Peyer's patch (tissue), 4 donors: ENCODE data around the gene FALEC. TPM values are rescaled to one million over a fixed set of nuclear protein-coding genes. Genes with fewer than 3 reads are reported as not detected.
"Not testable (repeated sequence)": the region's sequence is repeated elsewhere in the genome, so short reads cannot be mapped to it uniquely, and the experiment has no call there.

Experiments
- DNase-seq, 3 donors: peaks; one replicate each; pipeline ENCODE4 v3.0.0-alpha.2; 2017 to 2019
- H3K27ac ChIP-seq, 4 donors: fragments of 200-600 bp; sonication (generic); one replicate each; pipeline ENCODE4 v1.5.1; 2016 to 2019
- H3K27me3 ChIP-seq, 2 donors: fragments of 200-600 bp; sonication (generic); one replicate each; pipeline ENCODE4 v1.5.1; 2019
- H3K36me3 ChIP-seq, 3 donors: fragments of 200-600 bp; sonication (generic); one replicate each; pipeline ENCODE4 v1.5.1; 2016 to 2019
- H3K4me1 ChIP-seq, 4 donors: fragments of 200-600 bp; sonication (generic); one replicate each; pipeline ENCODE4 v1.5.1; 2016 to 2019
- H3K4me3 ChIP-seq, 4 donors: fragments of 200-600 bp; sonication (generic); 1 replicate in 3 of 4; 2 replicates in 1 of 4; pipeline ENCODE4 v1.5.1; 2016 to 2019; ENCODE audit warnings: mild to moderate bottlenecking in 1 of 4
- H3K9me3 ChIP-seq, 4 donors: fragments of 200-600 bp; sonication (generic); one replicate each; pipeline ENCODE4 v1.5.1; 2016 to 2019; ENCODE audit warnings: mild to moderate bottlenecking in 1 of 4
- POLR2A ChIP-seq, 2 donors: fragments of 450-650 bp; IDR thresholded peaks; one replicate each; pipeline ENCODE4 v1.5.1; 2017; ENCODE audit warnings: antibody characterized with exemption in 2 of 2, mild to moderate bottlenecking in 2 of 2, moderate library complexity in 2 of 2
- total RNA-seq, 4 donors: library from RNA; depleted of rRNA; stranded (reverse); fragments of >200 nt; gene quantifications; one replicate each; pipeline ENCODE4 v1.1.0, GENCODE V29; 2016
- TF ChIP-seq, protein P1 (sequence below), 6 experiments: fragments of 450-650 bp in 4 of 6; fragments of 200-600 bp in 2 of 6; sonication (generic) in 1 of 6; IDR thresholded peaks; one replicate each; pipeline ENCODE4 v1.5.1; 2017 to 2019; ENCODE audit warnings: antibody characterized with exemption in 6 of 6, mild to moderate bottlenecking in 3 of 6, moderate library complexity in 1 of 6

Gene FALEC
- total RNA-seq, 4 donors from 2014 or later, result not detected

DNA sequence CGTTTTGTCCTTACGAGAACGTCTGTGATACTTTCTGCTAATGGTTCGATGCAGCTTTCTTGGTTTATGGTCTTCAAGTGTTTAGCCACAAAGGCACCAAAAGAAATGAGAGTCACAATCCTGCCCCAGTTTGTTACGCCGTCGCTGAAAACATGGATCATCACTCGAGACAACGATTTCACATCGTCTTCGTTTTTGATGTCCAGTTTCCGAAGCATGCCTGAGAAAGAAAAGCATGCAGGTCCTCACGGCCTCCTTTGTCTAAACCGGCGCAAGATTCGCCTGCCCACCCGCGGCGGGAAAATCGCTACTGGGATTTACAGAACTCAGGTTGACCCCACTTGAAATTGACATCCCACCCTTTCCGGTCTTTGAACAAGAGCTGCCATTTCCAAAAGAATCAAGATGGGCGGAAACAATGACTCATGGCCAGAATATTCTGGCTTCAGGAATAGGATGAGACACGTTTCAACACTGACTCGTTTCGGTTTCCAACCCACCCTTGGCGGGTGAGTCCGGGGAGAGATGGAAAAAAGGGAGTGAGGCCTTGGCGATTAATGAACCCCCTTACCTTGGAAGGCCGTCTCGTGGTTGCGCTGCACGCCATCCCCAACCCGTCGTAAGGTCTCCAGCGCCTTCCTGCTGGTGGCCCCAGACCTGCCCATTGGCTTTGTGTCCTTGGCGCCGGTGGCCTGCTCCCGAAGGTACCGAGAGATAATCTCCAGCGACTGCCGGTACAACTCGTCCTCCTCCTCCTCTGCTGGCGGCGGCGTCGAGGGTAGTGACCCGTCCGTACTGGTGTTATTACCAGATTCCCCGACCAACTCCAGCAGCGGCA is 62.9 kb downstream of the FALEC start:
- Histone ChIP-seq H3K27me3 (no peaks in the 10 kb centered on the region), H3K4me3 (peak overlapping the region; percentile 81 to 99 (median 88)), H3K9me3 (no peaks in the 10 kb centered on the region), H3K4me1 (peaks cover 0 to 31% (median 10%) of the 10 kb centered on the region in 4 donors), H3K27ac (peak overlapping the region; percentile 97 to 100 (median 100)), H3K36me3 (peaks cover 0 to 48% (median 0%) of the 10 kb centered on the region in 3 donors)
- TF ChIP-seq, protein P1, sequence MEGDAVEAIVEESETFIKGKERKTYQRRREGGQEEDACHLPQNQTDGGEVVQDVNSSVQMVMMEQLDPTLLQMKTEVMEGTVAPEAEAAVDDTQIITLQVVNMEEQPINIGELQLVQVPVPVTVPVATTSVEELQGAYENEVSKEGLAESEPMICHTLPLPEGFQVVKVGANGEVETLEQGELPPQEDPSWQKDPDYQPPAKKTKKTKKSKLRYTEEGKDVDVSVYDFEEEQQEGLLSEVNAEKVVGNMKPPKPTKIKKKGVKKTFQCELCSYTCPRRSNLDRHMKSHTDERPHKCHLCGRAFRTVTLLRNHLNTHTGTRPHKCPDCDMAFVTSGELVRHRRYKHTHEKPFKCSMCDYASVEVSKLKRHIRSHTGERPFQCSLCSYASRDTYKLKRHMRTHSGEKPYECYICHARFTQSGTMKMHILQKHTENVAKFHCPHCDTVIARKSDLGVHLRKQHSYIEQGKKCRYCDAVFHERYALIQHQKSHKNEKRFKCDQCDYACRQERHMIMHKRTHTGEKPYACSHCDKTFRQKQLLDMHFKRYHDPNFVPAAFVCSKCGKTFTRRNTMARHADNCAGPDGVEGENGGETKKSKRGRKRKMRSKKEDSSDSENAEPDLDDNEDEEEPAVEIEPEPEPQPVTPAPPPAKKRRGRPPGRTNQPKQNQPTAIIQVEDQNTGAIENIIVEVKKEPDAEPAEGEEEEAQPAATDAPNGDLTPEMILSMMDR (IDR thresholded peaks at IDR 0.05), result no peak
- peak in 1 of 2 donors; percentile 31 for TF ChIP-seq POLR2A (IDR thresholded peaks at IDR 0.05)
- peak in 2 of 3 donors; percentile 68 to 73 for DNase-seq

DNA sequence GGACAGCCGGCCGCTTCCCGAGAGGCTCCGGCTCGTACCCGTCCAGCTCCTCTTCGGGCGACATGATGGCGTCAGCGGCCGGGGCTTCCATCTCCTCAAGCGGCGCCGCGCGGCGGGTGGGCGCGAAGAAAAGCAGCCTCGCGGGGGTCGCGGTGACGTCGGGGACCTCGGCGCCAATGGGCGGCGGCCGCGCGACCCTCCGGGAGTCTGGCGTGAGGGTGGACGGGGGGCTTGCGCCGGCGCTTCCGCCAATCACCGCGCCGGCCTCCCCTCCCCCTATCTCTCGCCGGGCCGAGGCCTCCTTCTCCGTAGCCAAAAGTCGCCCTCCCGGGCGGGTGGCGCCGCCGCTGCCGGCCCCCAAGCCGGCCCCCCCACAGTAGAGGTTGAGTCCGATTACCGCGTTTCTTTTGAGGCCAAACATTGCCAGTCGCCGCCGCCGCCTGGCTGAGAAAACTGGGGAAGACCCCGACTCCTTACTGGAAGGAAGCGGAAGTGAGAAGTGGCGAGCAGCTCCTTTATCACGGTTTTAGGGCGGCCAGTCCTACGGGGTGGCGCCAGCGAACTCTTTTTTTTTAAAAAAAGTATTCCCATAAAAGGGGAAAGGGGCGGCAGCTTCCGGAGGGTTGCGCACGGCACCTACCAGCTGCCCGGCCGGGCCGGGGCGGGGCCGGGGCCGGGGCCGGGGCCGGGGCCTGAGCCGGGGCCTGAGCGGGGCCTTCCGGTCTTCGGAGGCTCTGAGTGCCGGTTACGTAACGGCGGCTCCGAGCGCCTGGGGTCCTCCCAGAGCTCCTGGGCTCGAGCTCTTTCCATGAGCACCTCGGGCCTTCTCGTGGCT is 63.8 kb downstream of the FALEC start, which contains the start of gene MCL1:
Gene MCL1 (minus strand): TSS at position 501 of the 835 bp plus-strand sequence. CDS start 80 bp downstream, at position 421.
- peak within 1 kb of the TSS; percentile 97 to 100 (median 100) for H3K27ac ChIP-seq
- H3K27me3 ChIP-seq, result no peaks in the 10 kb centered on the region
- H3K36me3 ChIP-seq, result peaks cover 0 to 40% (median 0%) of the 10 kb centered on the region in 3 donors
- peak within 1 kb of the TSS; percentile 81 to 99 (median 88) for H3K4me3 ChIP-seq
- H3K9me3 ChIP-seq, result no peaks in the 10 kb centered on the region
- H3K4me1 ChIP-seq, result peaks cover 0 to 22% (median 5%) of the 10 kb centered on the region in 4 donors
- TF ChIP-seq, protein P1 (IDR thresholded peaks at IDR 0.05), result peak in 1 of 6 experiments; percentile 34
- peak; percentile 96 to 98 for TF ChIP-seq POLR2A (IDR thresholded peaks at IDR 0.05)
- DNase-seq, result peak; percentile 89 to 97 (median 93)

DNA sequence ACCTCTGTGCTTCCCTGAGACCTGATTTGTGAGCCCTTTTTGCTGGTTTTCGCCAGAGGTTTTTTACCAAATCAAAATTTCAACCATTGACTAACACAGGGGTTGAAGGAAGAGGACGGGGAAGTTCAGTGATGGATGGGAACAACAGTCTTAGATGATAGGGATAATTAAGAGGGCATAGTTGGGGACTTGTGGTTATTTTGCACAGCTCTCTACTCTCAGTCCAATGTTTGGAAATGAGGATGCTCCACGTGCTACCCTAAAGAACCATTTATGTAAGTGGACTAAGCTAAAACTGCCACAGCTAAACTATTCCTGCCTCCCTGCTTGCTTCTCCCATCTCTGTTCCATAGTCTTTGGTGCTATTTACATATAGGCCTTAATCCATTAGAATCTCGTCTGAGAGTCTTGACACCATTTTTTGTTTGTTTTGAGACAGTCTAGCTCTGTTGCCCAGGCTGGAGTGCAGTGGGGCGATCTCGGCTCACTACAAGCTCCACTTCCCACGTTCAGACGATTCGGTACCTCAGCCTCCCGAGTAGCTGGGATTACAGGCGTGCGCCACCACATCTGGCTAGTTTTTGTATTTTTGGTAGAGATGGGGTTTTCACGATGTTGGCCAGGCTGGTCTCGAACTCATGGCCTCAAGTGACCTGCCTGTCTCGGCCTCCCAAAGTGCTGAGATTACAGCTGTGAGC is 64.5 kb downstream of the FALEC start:
- TF ChIP-seq, protein P1 (IDR thresholded peaks at IDR 0.05), result no peak
- no peak for TF ChIP-seq POLR2A (IDR thresholded peaks at IDR 0.05)
- H3K4me3 ChIP-seq, result peak overlapping the region; percentile 81 to 99 (median 88)
- no peaks in the 10 kb centered on the region for H3K9me3 ChIP-seq
- H3K27ac ChIP-seq, result peak overlapping the region; percentile 97 to 100 (median 100)
- peaks cover 0 to 34% (median 0%) of the 10 kb centered on the region in 3 donors for H3K36me3 ChIP-seq
- no peaks in the 10 kb centered on the region for H3K27me3 ChIP-seq
- peaks cover 0 to 15% (median 3%) of the 10 kb centered on the region in 4 donors for H3K4me1 ChIP-seq
- DNase-seq, result peak in 2 of 3 donors; percentile 22 to 47

DNA sequence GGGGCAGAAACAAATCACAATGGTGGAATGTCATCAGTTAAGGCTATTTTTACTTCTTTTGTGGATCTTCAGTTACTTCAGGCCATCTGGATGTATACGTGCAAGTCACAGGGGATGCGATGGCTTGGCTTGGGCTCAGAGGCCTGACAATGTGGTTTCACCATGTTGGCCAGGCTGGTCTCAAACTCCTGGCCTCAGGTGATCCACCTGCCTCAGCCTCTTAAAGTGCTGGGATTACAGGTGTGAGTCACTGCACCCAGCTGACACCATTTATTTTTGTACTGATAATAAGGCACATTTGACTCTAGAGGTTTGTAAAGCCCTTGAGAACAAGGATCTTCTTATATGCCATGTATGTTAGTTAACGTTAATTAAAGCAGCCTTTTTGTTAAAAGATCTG is 65.4 kb downstream of the FALEC start:
- not testable (repeated sequence) for H3K9me3 ChIP-seq, H3K27me3 ChIP-seq, H3K4me1 ChIP-seq, H3K4me3 ChIP-seq
- H3K27ac ChIP-seq, result peak overlapping the region in 1 of 4 donors; percentile 99
- peak in 2 of 3 donors; percentile 8 to 51 for DNase-seq
- peaks cover 0 to 25% (median 0%) of the 10 kb centered on the region in 3 donors for H3K36me3 ChIP-seq

DNA sequence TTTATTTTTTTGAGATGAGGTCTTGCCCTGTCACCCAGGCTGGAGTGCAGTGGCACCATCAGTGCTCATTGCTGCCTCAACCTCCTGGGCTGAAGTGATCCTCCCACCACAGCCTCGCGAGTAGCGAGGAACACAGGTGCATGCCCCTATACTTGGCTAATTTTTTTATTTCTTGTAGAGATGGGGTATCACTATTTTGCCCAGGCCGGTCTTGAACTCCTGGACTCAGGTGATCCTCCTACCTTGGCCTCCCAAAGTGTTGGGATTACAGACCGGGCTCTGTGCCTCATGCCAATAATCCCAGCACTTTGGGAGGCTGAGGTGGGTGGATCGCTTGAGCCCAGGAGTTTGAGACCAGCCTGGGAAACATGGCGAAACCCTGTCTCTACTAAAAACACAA is 65.9 kb downstream of the FALEC start:
- not testable (repeated sequence) for H3K27me3 ChIP-seq, H3K4me3 ChIP-seq, H3K27ac ChIP-seq, H3K4me1 ChIP-seq, H3K9me3 ChIP-seq
- H3K36me3 ChIP-seq, result peaks cover 0 to 20% (median 0%) of the 10 kb centered on the region in 3 donors
- peak in 2 of 3 donors; percentile 20 to 36 for DNase-seq

DNA sequence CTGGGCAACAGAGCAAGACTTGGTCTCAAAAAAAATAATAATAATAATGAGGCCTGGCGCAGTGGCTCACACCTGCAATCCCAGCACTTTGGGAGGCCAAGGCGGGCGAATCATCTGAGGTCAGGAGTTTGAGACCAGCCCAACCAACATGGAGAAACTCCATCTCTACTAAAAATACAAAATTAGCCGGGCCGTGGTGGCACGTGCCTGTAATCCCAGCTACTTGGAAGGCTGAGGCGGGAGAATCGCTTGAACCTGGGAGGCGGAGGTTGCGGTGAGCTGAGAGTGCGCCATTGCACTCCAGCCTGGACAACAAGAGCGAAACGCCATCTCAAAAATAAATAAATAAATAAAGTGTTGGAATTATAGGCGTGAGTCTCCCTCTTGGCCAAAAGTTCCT is 66.4 kb downstream of the FALEC start:
- H3K27ac ChIP-seq, H3K4me3 ChIP-seq, H3K4me1 ChIP-seq, H3K27me3 ChIP-seq, H3K9me3 ChIP-seq: not testable (repeated sequence)
- peaks cover 0 to 15% (median 0%) of the 10 kb centered on the region in 3 donors for H3K36me3 ChIP-seq
- DNase-seq, result peak in 2 of 3 donors; percentile 7 to 33
